HG03139 (cell line): ENCODE measurements around the gene SUPT16H.
A peak's percentile ranks its signal among the peaks of the same experiment; 100 is the strongest.
"Not testable (repeated sequence)": the region's sequence is repeated elsewhere in the genome, so short reads cannot be mapped to it uniquely, and the experiment has no call there.

Source experiments
- ATAC-seq: cut with Tn5 transposase; IDR thresholded peaks from one replicate; pipeline ENCODE4 v1.9.1; 2021; ENCODE audit not compliant: unreplicated experiment

SUPT16H gene

GRCh38 chr14:21383848-21384493, at the start of gene SUPT16H:
Gene SUPT16H (minus strand): TSS chr14:21384019. CDS start chr14:21383927, 92 bp downstream.
- ATAC-seq = peak; percentile 84

GRCh38 chr14:21431126-21431525, 47.3 kb upstream of the SUPT16H start:
- ATAC-seq = no peak

GRCh38 chr14:21428930-21429329, 45.1 kb upstream of the SUPT16H start:
- ATAC-seq = no peak

GRCh38 chr14:21426692-21427091, 42.9 kb upstream of the SUPT16H start:
- no peak for ATAC-seq

GRCh38 chr14:21419528-21419927, 35.7 kb upstream of the SUPT16H start:
- ATAC-seq = no peak

- no peak for ATAC-seq
Measured at GRCh38 chr14:21415329-21415728, 31.5 kb upstream of the SUPT16H start.

GRCh38 chr14:21414137-21414631, 30.4 kb upstream of the SUPT16H start:
- ATAC-seq = no peak

- no peak for ATAC-seq
Measured at GRCh38 chr14:21408147-21408546, 24.3 kb upstream of the SUPT16H start.

GRCh38 chr14:21406213-21406612, 22.4 kb upstream of the SUPT16H start:
- no peak for ATAC-seq

GRCh38 chr14:21405097-21405496, 21.3 kb upstream of the SUPT16H start:
- no peak for ATAC-seq

GRCh38 chr14:21399311-21399870, 15.6 kb upstream of the SUPT16H start:
- no peak for ATAC-seq

- ATAC-seq = no peak
Measured at GRCh38 chr14:21398901-21399300, 15.1 kb upstream of the SUPT16H start.

GRCh38 chr14:21395450-21395849, 11.6 kb upstream of the SUPT16H start:
- ATAC-seq = no peak

- no peak for ATAC-seq
Measured at GRCh38 chr14:21385188-21385904, 1.5 kb upstream of the SUPT16H start.

- ATAC-seq = peak; percentile 1
Measured at GRCh38 chr14:21384494-21384851, 654 bp upstream of the SUPT16H start.

GRCh38 chr14:21382886-21383847, 652 bp downstream of the SUPT16H start:
- ATAC-seq = no peak

GRCh38 chr14:21382095-21382494, 1.7 kb downstream of the SUPT16H start:
- no peak for ATAC-seq

- no peak for ATAC-seq
Measured at GRCh38 chr14:21379338-21379737, 4.5 kb downstream of the SUPT16H start.

- ATAC-seq = no peak
Measured at GRCh38 chr14:21373980-21374379, 9.8 kb downstream of the SUPT16H start.

- not testable (repeated sequence) for ATAC-seq
Measured at GRCh38 chr14:21372814-21373213, 11.0 kb downstream of the SUPT16H start.
